Neutrophil (primary cell): ENCODE results near the gene MME.
"Not testable (repeated sequence)": the region's sequence is repeated elsewhere in the genome, so short reads cannot be mapped to it uniquely, and the experiment has no call there.

Experiments
- H3K27ac ChIP-seq: fragments of 200-600 bp; sonication (generic); 2 replicates; pipeline ENCODE4 v1.5.1; 2016; ENCODE audit warnings: mild to moderate bottlenecking, moderate library complexity
- H3K27me3 ChIP-seq: fragments of 200-600 bp; sonication (generic); 2 replicates; pipeline ENCODE4 v1.6.0; 2016; ENCODE audit warnings: mild to moderate bottlenecking
- H3K36me3 ChIP-seq: fragments of 200-600 bp; sonication (generic); 2 replicates; pipeline ENCODE4 v1.5.1; 2017
- H3K4me1 ChIP-seq, 2 experiments: fragments of 200-600 bp in 1 of 2; sonication (generic) in 1 of 2; 1 replicate in 1 of 2; 2 replicates in 1 of 2; pipeline versions ENCODE4 v1.5.1 to v1.6.1; 2013 to 2016; ENCODE audit warnings: low read depth in 1 of 2, low read length in 1 of 2, mild to moderate bottlenecking in 1 of 2, moderate library complexity in 1 of 2; ENCODE audit not compliant: control insufficient read depth in 1 of 2, insufficient read depth in 1 of 2
- H3K4me3 ChIP-seq, 2 experiments: fragments of 200-600 bp in 1 of 2; sonication (generic) in 1 of 2; 1 replicate in 1 of 2; 2 replicates in 1 of 2; pipeline ENCODE4 v1.5.1; 2013 to 2016; ENCODE audit warnings: low read depth in 1 of 2, low read length in 1 of 2, mild to moderate bottlenecking in 1 of 2, moderate library complexity in 1 of 2
- H3K9me3 ChIP-seq: fragments of 200-600 bp; sonication (generic); 2 replicates; pipeline ENCODE4 v1.5.1; 2016
- TF ChIP-seq, protein P1 (sequence below): fragments of 200-600 bp; sonication (generic); IDR thresholded peaks from 2 replicates; pipeline ENCODE4 v1.5.1; 2016; ENCODE audit warnings: antibody characterized with exemption

MME gene

DNA sequence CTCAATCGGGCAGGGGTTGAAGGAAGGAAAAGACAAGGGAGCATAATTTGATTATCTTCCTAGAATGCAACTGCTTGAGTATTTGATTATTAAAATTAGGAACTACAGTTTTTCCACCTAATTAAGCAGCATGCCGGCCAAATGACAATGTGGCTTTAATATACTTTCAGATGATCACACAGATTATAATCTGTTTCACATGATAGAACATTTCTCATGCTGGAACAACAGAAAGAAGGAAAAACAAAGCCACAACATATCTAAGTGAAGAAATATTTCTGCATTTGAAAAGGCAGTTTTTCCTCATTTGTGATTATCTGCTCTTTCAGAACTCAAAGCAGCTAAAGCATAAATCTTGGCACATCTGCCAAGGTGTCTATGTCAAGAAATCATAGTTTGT is 130.6 kb downstream of the MME start:
- TF ChIP-seq, protein P1, sequence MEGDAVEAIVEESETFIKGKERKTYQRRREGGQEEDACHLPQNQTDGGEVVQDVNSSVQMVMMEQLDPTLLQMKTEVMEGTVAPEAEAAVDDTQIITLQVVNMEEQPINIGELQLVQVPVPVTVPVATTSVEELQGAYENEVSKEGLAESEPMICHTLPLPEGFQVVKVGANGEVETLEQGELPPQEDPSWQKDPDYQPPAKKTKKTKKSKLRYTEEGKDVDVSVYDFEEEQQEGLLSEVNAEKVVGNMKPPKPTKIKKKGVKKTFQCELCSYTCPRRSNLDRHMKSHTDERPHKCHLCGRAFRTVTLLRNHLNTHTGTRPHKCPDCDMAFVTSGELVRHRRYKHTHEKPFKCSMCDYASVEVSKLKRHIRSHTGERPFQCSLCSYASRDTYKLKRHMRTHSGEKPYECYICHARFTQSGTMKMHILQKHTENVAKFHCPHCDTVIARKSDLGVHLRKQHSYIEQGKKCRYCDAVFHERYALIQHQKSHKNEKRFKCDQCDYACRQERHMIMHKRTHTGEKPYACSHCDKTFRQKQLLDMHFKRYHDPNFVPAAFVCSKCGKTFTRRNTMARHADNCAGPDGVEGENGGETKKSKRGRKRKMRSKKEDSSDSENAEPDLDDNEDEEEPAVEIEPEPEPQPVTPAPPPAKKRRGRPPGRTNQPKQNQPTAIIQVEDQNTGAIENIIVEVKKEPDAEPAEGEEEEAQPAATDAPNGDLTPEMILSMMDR = no peak
- Histone ChIP-seq H3K36me3 (no peaks in the 10 kb centered on the region), H3K4me1 (no peaks in the 10 kb centered on the region), H3K4me3 (no peak overlapping the region), H3K27me3 (no peaks in the 10 kb centered on the region), H3K27ac (no peak overlapping the region), H3K9me3 (no peaks in the 10 kb centered on the region)

DNA sequence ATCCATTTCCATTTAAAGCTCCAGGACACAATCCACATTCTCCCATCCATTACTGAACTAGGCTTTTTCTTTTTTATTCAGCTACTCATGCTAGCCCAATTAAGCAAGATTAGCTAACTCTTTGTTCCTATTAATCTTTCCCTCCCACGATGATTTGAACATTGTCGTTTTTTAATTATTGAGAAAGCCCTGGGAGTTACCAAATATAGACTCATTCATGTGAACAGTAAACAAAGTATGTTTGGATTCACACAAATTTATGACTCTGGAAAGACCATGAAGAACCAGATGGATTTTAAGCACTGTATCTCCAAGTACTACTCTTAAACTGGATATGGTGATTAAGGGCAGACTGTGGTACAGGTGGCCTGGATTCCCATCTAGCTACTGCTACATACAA is 131.1 kb downstream of the MME start:
- H3K9me3 ChIP-seq = no peaks in the 10 kb centered on the region
- no peak overlapping the region for H3K27ac ChIP-seq
- no peaks in the 10 kb centered on the region for H3K36me3 ChIP-seq
- no peaks in the 10 kb centered on the region for H3K4me1 ChIP-seq
- no peaks in the 10 kb centered on the region for H3K27me3 ChIP-seq
- H3K4me3 ChIP-seq = no peak overlapping the region
- TF ChIP-seq, protein P1 = no peak

DNA sequence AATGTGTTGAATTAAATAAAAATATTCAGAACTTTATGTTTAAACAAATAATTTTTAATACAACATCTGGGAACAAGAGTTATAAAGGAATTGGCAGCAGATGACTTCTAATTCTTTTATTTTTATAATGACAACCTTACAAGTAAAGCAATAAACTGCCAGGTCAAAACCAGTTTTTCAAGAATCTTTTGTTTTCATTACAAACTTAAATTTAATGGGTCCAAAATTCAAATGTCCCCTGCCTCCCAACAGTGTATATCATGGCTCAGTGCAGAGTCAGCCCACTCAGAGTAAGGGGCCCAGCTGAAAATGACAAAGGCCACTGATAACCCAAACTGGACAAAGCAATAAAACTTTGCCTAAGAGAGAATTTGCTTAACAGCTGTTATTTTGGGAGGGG is 131.8 kb downstream of the MME start:
- Histone ChIP-seq H3K4me1 (no peaks in the 10 kb centered on the region), H3K4me3 (no peak overlapping the region), H3K9me3 (no peaks in the 10 kb centered on the region), H3K27ac (no peak overlapping the region), H3K36me3 (no peaks in the 10 kb centered on the region), H3K27me3 (no peaks in the 10 kb centered on the region)
- TF ChIP-seq, protein P1 = no peak

DNA sequence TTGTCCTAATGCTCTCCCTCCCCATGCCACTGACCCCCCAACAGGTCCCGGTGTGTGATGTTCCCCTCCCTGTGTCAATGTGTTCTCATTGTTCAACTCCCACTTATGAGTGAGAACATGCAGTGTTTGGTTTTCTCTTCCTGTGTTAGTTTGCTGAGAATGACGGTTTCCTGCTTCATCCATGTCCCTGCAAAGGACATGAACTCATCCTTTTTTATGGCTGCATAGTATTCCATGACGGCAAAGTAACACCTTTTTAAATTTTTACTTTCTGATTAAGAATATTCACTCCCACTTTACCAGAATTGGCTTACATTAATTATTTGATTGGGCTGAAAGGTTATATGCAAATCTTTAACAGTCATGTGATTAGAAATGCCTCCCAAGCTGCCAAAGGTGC is 135.9 kb downstream of the MME start:
- H3K36me3 ChIP-seq, H3K9me3 ChIP-seq, H3K27me3 ChIP-seq, H3K4me3 ChIP-seq, H3K27ac ChIP-seq, H3K4me1 ChIP-seq: not testable (repeated sequence)

DNA sequence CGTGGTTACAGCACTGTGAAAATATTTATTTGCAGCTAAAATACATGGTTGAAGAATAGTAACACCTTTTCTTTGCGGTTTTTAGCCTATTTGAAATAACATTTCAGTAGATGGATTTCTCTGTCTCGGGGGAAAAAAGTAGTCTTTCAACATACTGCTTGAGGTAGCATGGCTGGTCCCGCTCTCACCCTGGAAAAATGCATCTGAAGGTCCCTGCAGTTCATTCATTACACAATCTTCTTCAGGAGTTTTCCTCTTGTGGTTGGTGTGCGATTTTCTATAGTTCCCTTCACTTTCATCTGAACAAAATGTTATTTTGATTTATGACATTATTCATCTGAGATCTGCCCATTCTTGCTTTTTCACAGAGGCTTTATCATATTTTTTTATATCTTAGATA is 137.5 kb downstream of the MME start:
- no peaks in the 10 kb centered on the region for H3K27me3 ChIP-seq
- no peaks in the 10 kb centered on the region for H3K9me3 ChIP-seq
- TF ChIP-seq, protein P1 = no peak
- H3K36me3 ChIP-seq = no peaks in the 10 kb centered on the region
- no peak overlapping the region for H3K27ac ChIP-seq
- H3K4me3 ChIP-seq = no peak overlapping the region
- H3K4me1 ChIP-seq = no peaks in the 10 kb centered on the region

DNA sequence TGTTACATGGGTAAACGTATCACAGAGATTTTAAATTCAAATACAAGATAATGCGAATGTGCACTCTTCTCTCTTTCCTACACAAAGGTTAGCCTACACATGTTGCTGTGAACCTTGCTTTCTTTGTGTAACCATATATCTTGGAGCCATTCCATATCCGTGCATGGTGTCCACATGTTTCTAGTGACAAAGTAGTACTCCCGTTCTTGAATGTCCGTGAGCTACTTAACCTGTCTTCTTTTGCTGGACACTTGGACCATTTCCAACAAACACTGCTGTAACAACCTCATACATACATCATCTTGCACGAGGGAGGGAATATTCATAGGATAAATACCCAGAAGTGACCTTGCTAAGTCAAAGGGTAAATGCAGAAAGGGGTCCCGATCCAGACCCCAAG is 138.3 kb downstream of the MME start:
- no peak overlapping the region for H3K4me3 ChIP-seq
- TF ChIP-seq, protein P1 = no peak
- no peaks in the 10 kb centered on the region for H3K36me3 ChIP-seq
- no peak overlapping the region for H3K27ac ChIP-seq
- H3K9me3 ChIP-seq = no peaks in the 10 kb centered on the region
- no peaks in the 10 kb centered on the region for H3K27me3 ChIP-seq
- no peaks in the 10 kb centered on the region for H3K4me1 ChIP-seq
